ENCODE data around the gene PGBD2.

GRCh38 chr1:248884632-248885295 is 21.3 kb upstream of the PGBD2 start:
- TF ChIP-seq CTCF (IDR thresholded peaks at IDR 0.05; ENCODE audit: insufficient read depth, low read length), result no peak
- no peak for TF ChIP-seq REST (IDR thresholded peaks at IDR 0.05; ENCODE audit: insufficient replicate concordance, low read depth)

All from HL-60 (cell line).